ENCODE results near the gene KCNK4.

DNA sequence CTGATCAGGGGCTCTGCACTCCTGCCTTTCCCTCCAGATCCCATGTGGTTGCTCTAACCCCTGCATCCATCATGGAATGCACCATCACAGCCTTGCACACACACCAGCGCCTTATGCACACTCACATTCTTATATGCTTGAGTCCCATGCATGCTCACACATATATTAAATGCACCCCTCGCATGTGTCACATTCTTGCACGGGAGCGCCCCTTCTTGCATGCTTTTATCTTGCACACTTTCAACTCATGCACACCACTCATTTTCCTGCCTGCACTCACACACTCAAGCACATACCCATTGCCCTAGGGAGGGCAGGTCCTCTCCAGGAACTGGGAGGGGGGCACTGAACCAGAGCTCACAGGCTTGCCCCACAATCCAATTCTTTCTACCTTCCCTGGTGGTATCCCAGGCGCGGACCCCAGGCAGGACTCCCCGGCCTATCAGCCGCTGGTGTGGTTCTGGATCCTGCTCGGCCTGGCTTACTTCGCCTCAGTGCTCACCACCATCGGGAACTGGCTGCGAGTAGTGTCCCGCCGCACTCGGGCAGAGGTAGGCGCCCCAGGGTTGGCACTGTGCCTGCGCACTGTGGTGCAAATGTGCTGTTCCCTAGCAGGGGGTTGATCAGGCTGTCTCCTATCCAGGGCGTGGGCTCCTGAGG is 6.7 kb downstream of the KCNK4 start:
- TF ChIP-seq POLR2AphosphoS5 (IDR thresholded peaks at IDR 0.05; ENCODE audit: low read depth, low read length) = no peak
- TF ChIP-seq TAF1 (IDR thresholded peaks at IDR 0.05; ENCODE audit: borderline replicate concordance, insufficient read depth, low read length) = no peak

Measured in PFSK-1 (cell line).